Dedifferentiated amniotic fluid mesenchymal stem cell (primary cell): ENCODE results near the gene RAX.

Experiments used
- DNase-seq: peaks from one replicate; pipeline ENCODE4 v3.0.0-alpha.2; 2016; ENCODE audit errors: extremely low spot score

RAX gene

GRCh38 chr18:59272891-59273758, at the start of gene RAX:
RAX (minus strand) TSS chr18:59273454; CDS start chr18:59273206, 248 bp downstream.
- no peak for DNase-seq

GRCh38 chr18:59318460-59319050, 45.3 kb upstream of the RAX start, which contains the start of gene CPLX4:
CPLX4 (minus strand) TSS chr18:59318649; CDS start chr18:59318462, 187 bp downstream.
- no peak for DNase-seq

- DNase-seq, result no peak
Observed at GRCh38 chr18:59311631-59312030, 38.4 kb upstream of the RAX start.

GRCh38 chr18:59308938-59309260, 35.6 kb upstream of the RAX start:
- DNase-seq, result no peak

- DNase-seq, result peak; percentile 33
Observed at GRCh38 chr18:59308248-59308937, 35.1 kb upstream of the RAX start.

- DNase-seq, result no peak
Observed at GRCh38 chr18:59306640-59307039, 33.4 kb upstream of the RAX start.

- DNase-seq, result no peak
Observed at GRCh38 chr18:59305295-59305694, 32.0 kb upstream of the RAX start.

GRCh38 chr18:59303656-59304195, 30.5 kb upstream of the RAX start:
- no peak for DNase-seq

GRCh38 chr18:59303006-59303405, 29.8 kb upstream of the RAX start:
- no peak for DNase-seq

GRCh38 chr18:59301929-59302328, 28.7 kb upstream of the RAX start:
- no peak for DNase-seq

GRCh38 chr18:59300676-59301285, 27.5 kb upstream of the RAX start:
- no peak for DNase-seq

- no peak for DNase-seq
Observed at GRCh38 chr18:59298871-59299270, 25.6 kb upstream of the RAX start.

- no peak for DNase-seq
Observed at GRCh38 chr18:59293317-59293716, 20.1 kb upstream of the RAX start.

GRCh38 chr18:59286341-59286740, 13.1 kb upstream of the RAX start:
- no peak for DNase-seq

- no peak for DNase-seq
Observed at GRCh38 chr18:59282341-59282740, 9.1 kb upstream of the RAX start.

- no peak for DNase-seq
Observed at GRCh38 chr18:59279722-59280121, 6.5 kb upstream of the RAX start.

GRCh38 chr18:59279193-59279592, 5.9 kb upstream of the RAX start:
- DNase-seq, result no peak

- no peak for DNase-seq
Observed at GRCh38 chr18:59278793-59279192, 5.5 kb upstream of the RAX start.

GRCh38 chr18:59276047-59276446, 2.8 kb upstream of the RAX start:
- DNase-seq, result no peak

- DNase-seq, result no peak
Observed at GRCh38 chr18:59275406-59275949, 2.2 kb upstream of the RAX start.

GRCh38 chr18:59274533-59274928, 1.3 kb upstream of the RAX start:
- DNase-seq, result no peak
